CD4-positive, alpha-beta T cell treated with Interleukin-4 for 4 hours (primary cell): ENCODE results near the gene PRDM12.
A peak's percentile ranks its signal among the peaks of the same experiment; 100 is the strongest.
"Not testable (repeated sequence)": the region's sequence is repeated elsewhere in the genome, so short reads cannot be mapped to it uniquely, and the experiment has no call there.

ENCODE experiments used
- DNase-seq: peaks from one replicate; pipeline ENCODE4 v3.0.0-alpha.2; 2020

Gene PRDM12

GRCh38 chr9:130665431-130666392 is 1.3 kb downstream of the PRDM12 start:
- DNase-seq, result no peak

GRCh38 chr9:130666393-130667119 is 2.2 kb downstream of the PRDM12 start:
- DNase-seq, result no peak

- DNase-seq, result no peak
Observed at GRCh38 chr9:130667120-130667435, 2.7 kb downstream of the PRDM12 start.

- DNase-seq, result no peak
Observed at GRCh38 chr9:130668196-130668595, 3.8 kb downstream of the PRDM12 start.

- no peak for DNase-seq
Observed at GRCh38 chr9:130668659-130669058, 4.3 kb downstream of the PRDM12 start.

GRCh38 chr9:130669965-130670364 is 5.6 kb downstream of the PRDM12 start:
- no peak for DNase-seq

- no peak for DNase-seq
Observed at GRCh38 chr9:130670644-130671043, 6.2 kb downstream of the PRDM12 start.

- no peak for DNase-seq
Observed at GRCh38 chr9:130672466-130672865, 8.1 kb downstream of the PRDM12 start.

GRCh38 chr9:130672933-130673615 is 8.7 kb downstream of the PRDM12 start:
- no peak for DNase-seq

GRCh38 chr9:130675396-130675795 is 11.0 kb downstream of the PRDM12 start:
- no peak for DNase-seq

- no peak for DNase-seq
Observed at GRCh38 chr9:130677252-130677651, 12.9 kb downstream of the PRDM12 start.

DNA sequence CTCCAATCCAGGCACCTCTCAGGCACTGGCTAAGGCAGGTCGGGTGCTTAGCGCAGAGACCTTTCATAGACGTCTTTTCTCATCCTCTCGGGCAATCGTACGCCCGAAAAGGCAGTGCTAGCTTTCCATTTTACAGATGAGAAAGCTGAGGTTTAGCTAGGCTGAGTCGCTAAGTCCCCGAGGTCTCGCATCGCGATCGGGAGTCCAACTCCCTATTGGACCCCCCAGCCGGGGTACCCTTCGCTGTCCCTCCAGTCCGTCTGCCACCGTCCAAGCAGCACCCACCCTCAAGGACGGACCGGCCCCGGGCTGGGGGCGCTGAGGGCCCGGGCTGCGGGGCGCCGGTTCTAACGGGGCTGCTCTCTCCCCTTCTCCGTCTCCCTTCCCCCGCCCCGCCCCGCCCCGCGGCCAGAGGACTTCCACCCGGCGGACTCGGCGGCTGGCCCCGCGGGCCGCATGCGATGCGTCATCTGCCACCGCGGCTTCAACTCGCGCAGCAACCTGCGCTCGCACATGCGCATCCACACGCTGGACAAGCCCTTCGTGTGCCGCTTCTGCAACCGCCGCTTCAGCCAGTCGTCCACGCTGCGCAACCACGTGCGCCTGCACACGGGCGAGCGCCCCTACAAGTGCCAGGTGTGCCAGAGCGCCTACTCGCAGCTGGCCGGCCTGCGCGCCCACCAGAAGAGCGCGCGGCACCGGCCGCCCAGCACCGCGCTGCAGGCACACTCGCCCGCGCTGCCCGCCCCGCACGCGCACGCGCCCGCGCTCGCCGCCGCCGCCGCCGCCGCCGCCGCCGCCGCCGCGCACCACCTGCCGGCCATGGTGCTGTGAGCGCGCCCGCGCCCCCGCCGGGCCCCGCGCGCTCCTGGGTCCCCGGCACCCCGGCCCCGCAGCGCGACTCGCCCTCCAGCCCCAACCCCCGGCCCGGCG is 16.7 kb downstream of the PRDM12 start:
- DNase-seq, result peak; percentile 59

- DNase-seq, result no peak
Observed at GRCh38 chr9:130681769-130682420, 17.5 kb downstream of the PRDM12 start.

GRCh38 chr9:130682421-130683121 is 18.2 kb downstream of the PRDM12 start:
- DNase-seq, result peak; percentile 56

DNA sequence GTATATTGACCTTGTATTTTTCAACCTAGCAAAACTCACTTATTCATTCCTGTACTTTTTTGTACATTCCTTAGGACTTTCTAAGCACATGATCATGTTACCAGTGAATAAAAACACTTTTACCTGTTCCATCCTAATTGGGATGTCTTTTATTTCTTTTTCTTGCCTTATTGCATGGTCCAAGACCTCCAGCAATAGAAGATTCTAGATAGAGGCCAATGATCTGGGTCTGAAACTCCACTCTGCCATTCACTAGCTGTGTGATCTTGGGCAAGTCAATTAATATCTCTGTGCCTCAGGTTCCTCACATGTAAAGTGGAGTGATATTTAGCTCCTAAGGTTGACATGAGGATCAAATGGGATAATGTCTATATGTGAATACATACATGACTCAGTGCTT is 20.7 kb downstream of the PRDM12 start:
- no peak for DNase-seq

DNA sequence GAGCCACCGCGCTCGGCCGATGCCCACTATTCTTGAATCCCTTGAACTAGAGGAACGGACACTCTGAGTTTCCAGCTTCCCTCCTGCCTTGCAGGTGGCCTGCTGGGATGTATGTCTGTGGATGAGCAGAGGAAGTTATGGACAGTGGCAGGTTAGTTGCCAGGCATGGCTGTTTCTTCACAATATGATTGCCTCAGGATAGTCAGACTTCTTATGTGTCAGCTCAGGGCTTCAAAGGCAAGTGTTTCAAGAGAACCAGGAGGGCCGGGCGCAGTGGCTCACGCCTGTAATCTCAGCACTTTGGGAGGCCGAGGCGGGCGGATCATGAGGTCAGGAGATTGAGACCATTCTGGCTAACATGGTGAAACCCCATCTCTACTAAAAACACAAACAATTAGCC is 21.6 kb downstream of the PRDM12 start:
- DNase-seq, result not testable (repeated sequence)

- DNase-seq, result no peak
Observed at GRCh38 chr9:130687615-130688014, 23.2 kb downstream of the PRDM12 start.

- DNase-seq, result peak; percentile 44
Observed at GRCh38 chr9:130688072-130688471, 23.7 kb downstream of the PRDM12 start.

- DNase-seq, result no peak
Observed at GRCh38 chr9:130689572-130689936, 25.2 kb downstream of the PRDM12 start.

DNA sequence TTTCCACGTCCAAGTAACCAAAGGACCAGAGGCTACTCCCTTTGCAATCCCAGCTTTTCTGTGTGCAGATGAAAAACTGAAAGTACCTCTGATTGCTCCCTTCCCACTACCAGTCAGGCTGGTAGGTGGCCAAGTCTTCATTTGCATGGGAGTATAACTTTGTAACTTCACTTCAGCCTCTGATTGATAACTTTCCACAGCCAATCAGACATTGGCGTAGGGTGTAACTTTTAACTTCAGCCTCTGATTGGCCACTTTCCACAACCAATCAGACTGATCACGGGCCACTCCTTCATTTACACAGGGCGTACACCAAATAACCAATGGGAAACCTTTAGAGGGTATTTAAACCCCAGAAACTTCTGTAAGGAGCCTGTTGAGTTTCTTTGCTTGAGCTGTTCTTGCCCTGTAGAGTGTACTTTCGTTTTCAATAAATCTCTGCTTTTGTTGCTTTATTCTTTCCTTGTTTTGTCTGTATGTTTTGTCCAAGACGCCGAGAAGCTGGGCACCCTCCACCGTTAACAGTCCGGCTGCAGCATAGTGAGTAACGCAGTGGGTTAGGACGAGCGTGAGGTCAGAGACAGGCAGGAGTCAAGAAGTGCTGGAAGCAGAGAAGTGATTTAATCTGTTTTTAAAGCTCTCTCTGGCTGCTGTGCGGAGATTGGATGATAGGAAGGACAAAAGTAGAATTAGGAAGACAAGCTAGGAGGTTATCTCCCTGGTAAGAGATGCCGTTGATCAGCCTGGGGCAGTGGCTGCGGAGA is 25.7 kb downstream of the PRDM12 start:
- DNase-seq, result no peak

DNA sequence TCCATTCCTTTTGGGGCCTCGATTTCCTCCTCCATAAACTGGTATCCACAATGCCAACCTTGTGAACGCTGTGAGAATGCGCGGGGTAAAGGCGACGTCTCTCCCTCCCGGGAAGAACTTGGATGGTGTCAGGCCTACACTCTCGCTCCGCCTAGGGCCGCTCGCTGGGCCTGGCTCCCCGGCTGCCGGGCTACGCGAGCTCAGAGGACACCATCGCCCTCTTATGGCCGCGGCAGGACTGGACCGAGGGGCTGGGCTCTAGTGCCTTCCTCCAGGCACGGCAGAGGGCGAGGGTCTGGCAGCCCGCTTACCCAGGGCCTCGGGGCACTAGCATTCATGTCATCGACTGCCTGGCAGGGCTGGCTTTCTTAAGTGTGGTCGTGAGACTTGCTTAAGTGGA is 27.9 kb downstream of the PRDM12 start:
- no peak for DNase-seq
